GM19438 (cell line): ENCODE measurements around the gene KCNH6.

Experiments
- ATAC-seq: cut with Tn5 transposase; IDR thresholded peaks from one replicate; pipeline ENCODE4 v1.9.1; 2021; ENCODE audit warnings: low read depth; ENCODE audit not compliant: unreplicated experiment

KCNH6 gene

DNA sequence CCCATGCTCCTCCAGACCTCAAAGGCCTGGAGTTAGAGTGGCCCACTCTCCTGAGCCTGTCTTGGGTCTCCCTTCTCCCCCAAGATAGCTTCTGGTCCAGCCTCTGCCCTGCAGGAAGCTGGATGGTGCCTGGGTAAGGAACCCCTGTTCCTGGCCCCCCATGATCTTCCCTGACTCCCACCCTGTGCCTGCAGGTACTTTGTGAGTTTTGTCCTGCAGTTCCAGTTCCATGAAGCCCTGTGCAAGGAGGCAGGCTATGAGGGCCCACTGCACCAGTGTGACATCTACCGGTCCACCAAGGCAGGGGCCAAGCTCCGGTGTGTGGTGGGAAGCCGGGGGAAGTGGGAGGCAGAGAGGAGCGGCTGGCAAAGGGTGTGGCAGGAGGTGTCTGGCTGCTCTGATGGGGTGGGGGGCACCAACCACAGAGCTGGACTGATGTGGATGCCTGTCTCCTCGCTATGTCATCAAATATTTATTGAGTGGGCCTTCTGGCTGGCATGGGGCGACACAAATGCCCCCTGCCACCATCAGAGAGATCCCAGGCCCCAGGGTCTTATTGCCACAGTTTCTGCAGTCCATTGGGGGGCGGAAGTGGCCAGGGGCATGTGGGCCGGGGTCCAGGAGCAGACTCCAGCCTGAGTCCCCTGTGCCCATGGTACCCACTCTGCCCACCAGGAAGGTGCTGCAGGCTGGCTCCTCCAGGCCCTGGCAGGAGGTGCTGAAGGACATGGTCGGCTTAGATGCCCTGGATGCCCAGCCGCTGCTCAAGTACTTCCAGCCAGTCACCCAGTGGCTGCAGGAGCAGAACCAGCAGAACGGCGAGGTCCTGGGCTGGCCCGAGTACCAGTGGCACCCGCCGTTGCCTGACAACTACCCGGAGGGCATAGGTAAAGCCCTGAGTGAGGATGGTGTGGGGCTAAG, 39.2 kb upstream of the KCNH6 start:
- no peak for ATAC-seq

DNA sequence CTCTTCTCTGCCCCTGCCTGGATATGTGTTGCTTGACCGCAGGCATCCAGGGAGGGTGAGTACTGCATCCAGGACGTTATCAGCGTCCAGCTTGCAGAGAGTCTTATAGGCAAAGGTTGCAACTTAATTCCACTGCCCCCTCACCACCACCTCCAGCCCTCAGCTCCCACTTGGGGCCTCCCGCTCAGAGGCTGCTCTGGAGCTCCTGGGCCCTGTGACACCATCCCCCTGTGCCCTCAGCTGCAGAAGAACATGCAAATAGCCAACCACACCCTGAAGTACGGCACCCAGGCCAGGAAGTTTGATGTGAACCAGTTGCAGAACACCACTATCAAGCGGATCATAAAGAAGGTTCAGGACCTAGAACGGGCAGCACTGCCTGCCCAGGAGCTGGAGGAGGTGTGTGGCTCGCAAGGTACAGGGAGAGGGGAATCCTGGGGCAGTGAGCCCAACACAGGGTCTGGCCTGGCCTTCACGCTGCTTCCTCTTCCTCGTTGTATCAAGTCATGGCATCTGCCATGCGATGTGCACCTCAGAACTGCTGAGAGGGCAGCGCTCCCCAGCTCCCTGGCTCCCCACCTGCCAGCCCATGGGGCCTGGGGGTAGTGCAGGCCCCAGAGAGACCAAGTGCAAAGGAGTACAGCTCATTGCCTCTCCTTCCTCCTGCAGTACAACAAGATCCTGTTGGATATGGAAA, 36.7 kb upstream of the KCNH6 start:
- ATAC-seq = no peak

DNA sequence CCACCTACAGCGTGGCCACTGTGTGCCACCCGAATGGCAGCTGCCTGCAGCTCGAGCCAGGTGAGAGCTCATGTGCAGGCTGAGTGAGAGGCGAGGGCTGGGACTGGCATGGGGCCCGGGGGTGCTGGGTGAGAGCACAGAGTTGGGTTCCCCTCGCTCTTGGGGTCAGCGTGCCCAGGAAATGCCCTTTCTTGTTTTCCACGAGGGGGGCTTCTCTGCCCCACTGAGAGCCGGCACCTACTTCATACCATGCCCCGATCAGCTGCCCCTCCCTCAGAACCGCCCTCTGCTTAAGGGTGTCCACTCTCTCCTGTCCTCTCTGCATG, 36.2 kb upstream of the KCNH6 start:
- ATAC-seq = no peak

DNA sequence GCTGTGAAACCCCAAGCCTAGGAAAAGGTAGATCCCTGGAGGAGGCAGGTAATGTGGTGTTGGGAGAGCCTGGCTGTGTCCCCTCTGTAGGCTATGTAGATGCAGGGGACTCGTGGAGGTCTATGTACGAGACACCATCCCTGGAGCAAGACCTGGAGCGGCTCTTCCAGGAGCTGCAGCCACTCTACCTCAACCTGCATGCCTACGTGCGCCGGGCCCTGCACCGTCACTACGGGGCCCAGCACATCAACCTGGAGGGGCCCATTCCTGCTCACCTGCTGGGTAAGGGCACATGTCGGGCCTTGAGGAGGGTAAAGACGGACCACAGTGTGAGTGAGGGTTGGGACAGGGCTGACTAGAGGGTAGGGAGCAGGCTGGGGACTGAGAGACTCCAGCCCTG, 34.3 kb upstream of the KCNH6 start:
- ATAC-seq = no peak

DNA sequence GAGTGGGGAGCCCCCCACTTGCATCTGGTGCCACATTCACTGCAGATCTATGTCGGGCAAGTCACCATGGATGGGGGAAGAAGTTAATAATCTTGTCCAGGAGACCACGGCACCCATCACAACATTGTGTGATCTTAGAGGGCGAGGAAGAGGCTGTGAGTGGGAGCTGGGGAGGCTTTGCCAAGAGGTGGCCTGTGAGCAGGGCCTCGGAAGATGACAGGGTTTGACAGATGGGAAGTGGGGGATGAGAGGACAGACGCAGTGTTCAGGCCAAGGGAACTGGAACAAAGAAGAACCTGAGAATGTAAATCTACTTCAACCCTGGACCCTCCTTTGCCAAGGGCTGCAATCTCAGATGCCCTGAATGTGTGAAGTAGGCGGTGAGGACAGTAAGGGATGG, 33.9 kb upstream of the KCNH6 start:
- ATAC-seq = no peak

DNA sequence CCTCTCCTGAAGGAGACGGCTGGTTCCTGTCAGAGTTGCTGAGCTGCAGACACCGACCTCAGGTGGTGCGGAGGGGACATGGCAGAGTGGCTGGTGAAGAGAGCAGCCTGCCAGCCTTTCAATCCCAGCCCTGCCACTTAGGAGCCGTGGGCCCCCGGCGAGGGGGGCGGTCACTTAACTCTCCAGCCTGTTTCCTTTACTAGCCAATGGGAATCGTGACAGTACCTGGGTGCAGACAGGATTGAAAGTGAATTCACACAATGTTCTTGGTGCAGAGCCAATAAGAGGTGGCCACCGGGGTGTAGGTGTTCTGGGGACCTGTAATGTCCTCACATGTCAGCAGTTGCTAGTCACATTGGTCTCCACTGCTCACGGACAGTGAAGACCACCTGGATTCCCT, 32.8 kb upstream of the KCNH6 start:
- ATAC-seq = no peak

DNA sequence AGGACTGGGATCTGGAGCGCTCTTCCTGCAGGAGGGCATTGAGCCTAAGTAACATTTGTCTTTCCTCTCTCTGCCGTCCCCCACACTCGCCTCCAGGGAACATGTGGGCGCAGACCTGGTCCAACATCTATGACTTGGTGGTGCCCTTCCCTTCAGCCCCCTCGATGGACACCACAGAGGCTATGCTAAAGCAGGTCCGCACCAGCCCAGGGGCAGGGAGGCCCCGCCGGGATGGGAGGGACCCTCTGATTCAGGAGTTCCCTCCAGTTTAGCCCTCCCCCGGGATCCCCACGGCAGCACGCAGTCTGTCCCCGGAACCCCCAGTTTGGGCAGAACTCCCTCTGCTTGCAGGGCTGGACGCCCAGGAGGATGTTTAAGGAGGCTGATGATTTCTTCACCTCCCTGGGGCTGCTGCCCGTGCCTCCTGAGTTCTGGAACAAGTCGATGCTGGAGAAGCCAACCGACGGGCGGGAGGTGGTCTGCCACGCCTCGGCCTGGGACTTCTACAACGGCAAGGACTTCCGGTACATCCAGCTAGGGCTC, 32.2 kb upstream of the KCNH6 start:
- no peak for ATAC-seq

DNA sequence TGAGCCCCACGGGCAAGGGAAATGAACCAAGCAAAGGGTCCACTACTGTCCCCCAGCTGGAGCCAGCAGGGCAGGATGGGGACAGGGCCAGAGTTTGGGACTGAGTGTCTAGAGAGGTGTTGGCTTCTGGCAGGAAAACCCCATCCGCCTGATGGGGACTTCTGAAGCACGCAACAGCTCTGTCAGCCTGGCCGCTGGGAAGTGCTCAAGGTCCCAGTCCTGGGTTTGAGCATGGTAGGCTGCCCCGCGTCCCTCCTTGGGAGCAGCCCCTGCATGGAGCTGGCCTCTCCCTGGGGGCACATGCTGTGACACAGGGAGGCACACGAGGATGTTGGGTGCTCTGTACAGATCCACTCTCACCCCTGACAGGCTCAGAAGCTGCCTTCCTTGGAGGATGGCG, 31.7 kb upstream of the KCNH6 start:
- no peak for ATAC-seq

DNA sequence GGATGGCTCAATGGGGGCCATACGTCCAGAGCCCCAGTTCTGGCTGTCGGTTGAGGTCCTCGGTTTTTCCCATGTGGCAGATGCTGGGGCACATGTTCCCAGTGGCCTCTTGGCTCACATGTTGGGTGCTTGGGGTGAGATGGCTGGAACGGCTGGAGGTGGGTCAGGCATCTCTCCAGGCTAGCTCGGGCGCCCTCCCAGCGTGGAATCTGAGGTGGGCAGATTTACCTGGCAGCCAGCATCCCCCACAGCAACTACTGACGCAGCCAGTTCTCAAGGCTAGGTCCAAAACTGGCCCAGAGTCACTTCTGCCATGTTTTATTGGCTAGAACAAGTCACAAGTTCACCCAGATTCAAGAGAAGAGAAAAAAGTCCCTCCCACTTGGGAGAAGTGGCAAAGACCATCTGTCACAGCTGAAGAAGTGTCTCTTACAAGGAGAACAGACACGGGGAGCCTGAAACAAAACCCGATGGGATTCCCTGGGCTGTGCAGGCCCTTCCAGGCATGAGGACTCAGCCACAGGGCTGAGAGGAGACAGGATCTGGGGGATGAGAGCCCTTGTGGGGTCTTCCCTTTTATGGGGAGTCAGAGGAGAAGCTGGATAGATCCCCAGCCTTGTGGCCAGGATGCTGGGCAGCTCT, 31.1 kb upstream of the KCNH6 start:
- ATAC-seq = no peak

DNA sequence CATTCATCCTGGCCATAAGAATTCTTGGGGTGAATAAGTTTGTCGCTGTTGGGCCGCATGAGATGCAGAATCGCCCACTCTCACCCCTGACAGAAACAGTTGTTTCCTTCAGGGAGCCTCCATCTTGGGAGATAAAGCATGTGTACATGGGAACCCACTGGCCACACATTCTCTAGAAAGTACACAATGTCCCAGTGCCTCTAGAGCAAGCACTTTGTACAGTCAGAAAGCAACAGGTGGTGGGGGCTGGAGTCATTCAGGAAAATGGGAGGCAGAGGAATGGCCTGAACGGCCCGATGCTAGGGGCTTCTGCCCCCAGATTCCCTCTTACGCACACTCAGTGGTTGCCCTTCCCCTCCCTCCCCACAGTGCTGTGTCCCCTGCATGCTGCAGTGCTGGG, 30.2 kb upstream of the KCNH6 start:
- ATAC-seq = no peak

DNA sequence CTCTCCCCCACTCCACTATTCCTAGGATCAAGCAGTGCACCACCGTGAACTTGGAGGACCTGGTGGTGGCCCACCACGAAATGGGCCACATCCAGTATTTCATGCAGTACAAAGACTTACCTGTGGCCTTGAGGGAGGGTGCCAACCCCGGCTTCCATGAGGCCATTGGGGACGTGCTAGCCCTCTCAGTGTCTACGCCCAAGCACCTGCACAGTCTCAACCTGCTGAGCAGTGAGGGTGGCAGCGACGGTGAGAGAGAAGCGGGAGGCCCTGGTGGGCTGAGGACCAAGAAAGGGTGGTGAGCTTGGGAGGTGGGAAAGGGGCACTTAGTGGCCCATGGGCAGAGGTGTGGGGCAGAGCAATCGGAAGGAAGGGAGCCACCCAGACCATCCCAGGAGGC, 29.7 kb upstream of the KCNH6 start:
- ATAC-seq = no peak

DNA sequence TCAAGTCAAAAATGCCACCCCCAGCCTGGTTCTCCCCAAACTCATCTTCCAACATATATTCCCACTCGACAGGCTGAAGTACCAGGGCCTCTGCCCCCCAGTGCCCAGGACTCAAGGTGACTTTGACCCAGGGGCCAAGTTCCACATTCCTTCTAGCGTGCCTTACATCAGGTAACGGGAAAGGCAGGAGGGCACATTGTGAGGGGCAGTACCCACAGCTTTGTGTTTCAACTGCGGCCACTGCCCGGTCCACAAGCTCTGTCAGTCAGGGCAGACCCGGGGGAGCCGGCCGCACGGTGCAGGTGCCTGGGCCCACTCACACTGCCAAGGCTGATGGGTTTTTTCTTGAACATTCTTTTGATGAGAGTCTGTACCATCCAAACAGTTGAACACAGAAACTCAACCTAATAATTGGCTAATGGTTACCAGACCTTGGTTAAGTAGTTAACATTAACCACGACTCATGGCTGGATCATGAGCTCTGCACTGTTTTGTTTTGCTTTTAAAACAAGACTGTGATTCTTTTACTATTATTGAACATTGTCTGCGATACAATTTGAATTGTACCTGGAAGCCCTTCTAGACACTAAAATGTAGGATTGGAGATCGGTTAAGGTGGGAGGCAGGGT, 28.7 kb upstream of the KCNH6 start:
- no peak for ATAC-seq

DNA sequence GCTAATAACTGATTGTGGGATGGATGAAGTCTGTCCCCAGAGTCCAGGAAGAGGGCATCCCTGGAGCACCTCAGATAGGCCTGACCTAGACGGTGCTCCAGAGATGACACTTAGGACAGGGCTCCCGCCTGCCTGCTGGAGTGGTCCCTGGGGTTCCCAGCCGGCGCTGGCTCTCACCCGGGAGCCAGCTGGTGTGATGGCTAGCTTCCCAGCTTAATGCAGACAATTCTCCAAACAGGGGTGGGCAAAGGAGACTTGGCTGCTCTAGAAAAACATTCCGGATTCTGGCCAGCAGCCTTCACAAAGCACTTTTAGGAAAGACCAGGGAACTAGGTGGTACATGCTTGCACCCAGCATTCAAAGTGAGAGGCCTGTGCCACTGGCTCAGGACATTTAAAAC, 27.7 kb upstream of the KCNH6 start:
- no peak for ATAC-seq

DNA sequence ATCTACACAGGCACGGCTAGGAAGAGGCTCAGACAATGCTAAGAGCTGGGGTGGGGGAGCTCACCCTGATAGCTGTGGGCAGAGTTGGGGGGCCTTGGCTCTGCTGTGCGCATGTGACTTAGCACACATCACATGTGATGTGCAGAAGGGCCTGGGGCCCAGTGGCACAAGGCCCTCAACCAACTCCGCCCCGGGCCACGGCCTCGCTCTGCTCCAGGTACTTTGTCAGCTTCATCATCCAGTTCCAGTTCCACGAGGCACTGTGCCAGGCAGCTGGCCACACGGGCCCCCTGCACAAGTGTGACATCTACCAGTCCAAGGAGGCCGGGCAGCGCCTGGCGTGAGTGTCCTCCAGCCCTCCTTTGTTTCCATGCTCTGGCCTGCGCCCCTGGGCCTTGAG, 27.0 kb upstream of the KCNH6 start:
- no peak for ATAC-seq

DNA sequence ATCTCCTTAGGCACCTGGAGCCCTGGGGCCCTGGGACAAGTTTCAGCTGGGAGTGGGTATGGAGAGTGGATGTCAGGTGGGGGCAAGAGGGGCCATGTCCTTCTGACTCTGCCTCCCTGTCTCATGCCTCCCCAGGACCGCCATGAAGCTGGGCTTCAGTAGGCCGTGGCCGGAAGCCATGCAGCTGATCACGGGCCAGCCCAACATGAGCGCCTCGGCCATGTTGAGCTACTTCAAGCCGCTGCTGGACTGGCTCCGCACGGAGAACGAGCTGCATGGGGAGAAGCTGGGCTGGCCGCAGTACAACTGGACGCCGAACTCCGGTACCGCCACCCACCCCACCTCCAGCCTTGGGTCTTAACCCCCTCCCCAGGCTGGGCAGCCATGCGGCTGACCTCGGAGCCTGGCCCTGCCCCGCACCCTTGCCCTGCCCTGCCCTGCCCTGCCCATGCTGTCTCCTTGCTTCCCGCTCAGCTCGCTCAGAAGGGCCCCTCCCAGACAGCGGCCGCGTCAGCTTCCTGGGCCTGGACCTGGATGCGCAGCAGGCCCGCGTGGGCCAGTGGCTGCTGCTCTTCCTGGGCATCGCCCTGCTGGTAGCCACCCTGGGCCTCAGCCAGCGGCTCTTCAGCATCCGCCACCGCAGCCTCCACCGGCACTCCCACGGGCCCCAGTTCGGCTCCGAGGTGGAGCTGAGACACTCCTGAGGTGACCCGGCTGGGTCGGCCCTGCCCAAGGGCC, 26.3 kb upstream of the KCNH6 start:
- no peak for ATAC-seq

DNA sequence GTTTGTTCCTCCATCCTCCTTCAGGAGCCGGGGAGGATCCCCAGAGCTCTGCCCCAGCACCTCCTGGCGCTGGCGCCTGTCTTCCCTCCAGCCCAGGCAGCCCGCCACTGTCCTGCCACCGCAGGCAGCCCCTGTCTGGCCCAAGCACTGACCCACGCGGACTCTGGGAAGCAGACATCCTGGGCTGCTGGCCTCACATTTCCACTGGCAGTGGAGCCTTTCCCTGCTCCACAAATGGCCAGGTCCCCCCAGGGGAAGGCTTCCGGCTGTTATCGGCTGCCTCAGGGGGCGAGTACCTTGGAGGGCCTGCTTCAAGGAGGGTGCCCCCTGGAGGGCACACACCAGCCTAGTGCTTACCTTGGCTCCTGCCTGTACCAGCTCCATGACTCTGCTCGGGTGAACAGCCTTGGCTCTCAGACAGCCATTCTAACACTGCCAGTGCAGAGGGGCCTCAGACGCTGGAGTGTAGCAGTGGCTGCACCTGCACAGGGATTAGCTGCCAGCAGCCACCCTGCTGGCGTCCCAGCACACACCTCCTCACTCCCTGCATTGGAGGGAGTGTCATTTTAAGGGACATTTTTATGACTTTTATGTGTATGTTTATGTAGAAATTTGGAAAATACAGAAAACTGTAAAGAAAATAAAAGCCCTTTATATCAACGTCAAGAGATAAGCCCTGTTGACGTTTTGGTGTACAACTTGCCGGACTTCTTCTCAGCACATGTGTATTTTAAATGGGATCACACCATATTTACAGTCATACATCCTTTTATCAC, 25.3 kb upstream of the KCNH6 start:
- no peak for ATAC-seq

DNA sequence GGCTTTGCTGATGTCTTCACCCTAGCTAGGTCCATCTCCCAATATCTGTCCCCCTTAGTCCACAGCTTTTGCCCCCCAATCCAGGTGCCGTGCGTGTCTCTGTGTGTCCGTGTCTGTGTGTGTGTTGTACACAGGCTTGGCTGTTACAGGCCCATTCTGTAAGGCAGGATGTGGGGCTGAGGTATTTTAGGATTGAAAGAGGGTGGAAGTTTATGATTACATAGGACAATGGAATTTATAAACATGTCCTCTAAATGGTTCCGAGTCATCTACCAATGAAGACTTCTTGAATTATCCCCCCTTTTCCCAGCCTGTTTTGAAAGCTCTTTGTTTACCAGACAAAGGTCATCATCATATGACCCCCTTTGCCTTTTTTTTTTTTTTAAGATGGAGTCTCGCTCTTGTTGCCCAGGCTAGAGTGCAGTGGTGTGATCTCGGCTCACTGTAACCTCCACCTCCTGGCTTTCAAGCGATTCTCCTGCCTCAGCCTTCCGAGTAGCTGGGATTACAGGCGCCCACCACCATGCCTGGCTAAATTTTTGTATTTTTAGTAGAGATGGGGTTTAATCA, 24.4 kb upstream of the KCNH6 start:
- ATAC-seq = no peak

DNA sequence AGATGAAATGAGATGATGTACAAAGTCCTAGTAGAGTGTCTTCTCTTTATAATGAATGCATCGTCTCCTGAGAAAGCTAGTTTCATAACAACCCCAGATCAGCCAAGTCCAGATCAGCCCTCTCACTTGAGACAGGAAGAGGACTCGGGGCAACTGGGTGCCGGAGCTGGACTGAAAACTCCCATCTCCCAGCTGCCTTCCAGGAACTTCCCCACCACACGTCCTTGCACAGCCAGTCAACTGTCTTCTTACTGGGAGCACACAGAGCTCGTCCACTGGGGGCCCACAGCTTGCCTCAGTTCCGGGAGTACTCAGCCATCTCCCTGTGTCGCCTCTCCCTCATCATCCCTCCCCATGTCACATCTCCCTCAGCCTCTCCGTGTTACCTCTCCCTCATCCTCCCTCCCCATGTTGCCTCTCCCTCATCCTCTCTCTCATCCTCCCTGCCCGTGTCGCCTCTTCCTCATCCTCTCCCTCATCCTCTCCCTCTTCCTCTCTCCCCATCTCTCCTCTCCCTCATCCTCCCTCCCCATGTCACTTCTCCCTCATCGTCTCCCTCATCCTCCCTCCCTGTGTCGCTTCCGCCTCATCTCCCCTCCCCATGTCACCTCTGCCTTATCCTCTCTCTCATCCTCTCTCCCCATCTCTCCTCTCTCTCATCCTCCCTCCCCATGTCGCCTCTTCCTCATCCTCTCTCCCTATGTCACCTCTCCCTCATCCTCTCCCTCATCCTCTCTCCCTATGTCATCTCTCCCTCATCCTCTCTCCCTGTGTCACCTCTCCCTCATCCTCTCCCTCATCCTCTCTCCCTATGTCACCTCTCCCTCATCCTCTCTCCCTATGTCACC, 22.4 kb upstream of the KCNH6 start:
- ATAC-seq = no peak
